Islet precursor cell (in vitro differentiated cells): ENCODE results near the gene GABBR2.

Experiments used
- DNase-seq: peaks from one replicate; pipeline ENCODE4 v3.0.0-alpha.2; 2018

Gene GABBR2

DNA sequence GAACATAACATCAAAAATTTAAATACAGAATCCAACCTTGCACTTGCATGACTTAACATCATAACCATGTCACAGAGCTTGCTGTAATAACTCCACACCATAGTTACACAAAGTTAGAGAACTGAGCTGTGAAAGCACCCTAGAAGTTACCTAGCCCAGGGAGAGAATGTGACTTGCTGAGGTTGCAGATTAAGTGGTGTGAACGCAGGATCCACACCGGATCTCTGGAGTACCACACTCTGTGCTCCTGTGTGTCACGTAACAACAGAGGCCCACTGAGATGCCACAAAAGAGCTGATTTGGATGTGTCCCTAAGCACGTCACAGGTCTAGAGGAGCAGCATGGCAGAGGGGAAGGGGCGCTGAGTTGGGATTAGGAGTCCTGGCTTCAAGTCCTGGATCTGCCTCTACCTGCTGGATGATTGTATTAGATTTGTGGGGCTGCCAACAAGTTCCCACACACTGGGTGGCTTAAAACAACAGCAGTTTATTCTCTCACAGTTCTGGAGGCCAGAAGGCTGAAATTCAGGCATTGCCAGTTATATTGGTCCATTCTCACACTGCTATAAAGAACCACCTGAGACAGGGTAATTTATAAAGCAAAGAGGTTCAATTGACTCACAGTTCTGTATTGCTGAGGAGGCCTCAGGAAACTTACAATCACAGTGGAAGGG is 240.0 kb downstream of the GABBR2 start:
- DNase-seq: no peak

DNA sequence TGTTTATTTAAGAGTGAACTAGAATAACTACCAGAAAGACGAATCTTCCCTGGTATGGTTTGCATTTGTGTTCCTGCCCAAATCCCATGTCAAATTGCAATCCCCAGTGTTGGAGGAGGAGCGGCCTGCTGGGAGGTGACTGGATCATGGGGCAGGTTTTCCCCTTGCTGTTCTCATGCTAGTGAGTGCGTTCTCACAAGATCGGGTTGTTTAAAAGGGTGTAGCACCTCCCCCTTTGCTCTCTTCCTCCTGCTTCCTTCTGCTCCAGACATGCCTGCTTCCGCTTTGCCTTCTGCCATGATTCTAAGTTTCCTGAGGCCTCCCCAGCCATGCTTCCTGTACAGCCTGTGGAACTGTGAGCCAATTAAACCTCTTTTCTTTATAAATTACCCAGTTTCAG is 242.9 kb downstream of the GABBR2 start:
- peak; percentile 19 for DNase-seq

DNA sequence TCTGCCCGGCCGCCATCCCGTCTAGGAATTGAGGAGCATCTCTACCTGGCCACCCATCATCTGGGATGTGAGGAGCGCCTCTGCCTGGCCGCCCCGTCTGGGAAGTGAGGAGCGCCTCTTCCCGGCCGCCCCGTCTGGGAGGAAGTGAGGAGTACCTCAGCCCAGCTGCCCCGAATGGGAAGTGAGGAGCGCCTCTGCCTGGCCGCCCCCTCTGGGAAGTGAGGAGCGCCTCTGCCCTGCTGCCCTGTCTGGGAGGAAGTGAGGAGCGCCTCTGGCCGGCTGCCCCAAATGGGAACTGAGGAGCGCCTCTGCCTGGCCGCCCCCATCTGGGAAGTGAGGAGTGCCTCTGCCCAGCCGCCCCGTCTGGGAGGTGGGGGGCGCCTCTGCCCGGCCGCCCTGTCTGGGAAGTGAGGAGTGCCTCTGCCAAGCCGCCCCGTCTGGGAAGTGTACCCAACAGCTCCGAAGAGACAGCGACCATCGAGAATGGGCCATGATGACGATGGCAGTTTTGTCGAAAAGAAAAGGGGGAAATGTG is 244.5 kb downstream of the GABBR2 start:
- DNase-seq: peak; percentile 29

DNA sequence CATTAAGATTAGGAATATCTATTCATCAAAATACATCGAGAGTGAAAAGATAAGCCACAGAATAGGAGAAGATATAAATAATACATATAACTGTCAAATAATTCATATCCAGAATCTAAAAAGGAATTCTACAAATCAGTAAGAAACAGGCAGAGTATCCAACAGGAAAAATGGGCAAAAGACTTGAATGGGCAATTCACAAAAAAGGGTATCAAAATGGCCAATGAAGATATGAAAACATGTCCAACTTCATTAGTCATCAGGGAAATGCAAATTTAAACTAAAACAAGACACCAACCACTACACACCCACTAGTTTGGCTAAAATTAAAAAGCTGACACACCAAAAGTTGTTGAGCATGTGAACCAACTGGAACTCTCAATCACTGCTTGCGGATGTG is 246.4 kb downstream of the GABBR2 start:
- no peak for DNase-seq

DNA sequence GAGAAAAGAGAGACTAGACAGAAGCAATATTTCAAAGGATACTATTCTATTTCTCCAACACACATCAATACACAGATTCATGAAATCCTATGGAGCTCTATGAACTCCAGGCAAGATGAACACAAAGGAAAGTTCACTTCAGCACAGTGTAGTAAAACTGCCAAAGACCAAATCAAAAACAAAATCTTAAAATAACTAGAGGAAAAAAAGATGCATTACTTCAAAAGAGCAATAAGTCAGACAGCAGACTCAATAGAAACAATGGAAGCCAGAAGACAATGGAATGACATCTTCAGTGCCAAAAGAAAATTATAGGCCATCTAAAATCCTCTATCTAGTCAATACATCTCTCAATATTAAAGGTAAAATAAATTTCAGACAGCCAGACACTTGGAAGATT is 248.0 kb downstream of the GABBR2 start:
- DNase-seq: no peak

DNA sequence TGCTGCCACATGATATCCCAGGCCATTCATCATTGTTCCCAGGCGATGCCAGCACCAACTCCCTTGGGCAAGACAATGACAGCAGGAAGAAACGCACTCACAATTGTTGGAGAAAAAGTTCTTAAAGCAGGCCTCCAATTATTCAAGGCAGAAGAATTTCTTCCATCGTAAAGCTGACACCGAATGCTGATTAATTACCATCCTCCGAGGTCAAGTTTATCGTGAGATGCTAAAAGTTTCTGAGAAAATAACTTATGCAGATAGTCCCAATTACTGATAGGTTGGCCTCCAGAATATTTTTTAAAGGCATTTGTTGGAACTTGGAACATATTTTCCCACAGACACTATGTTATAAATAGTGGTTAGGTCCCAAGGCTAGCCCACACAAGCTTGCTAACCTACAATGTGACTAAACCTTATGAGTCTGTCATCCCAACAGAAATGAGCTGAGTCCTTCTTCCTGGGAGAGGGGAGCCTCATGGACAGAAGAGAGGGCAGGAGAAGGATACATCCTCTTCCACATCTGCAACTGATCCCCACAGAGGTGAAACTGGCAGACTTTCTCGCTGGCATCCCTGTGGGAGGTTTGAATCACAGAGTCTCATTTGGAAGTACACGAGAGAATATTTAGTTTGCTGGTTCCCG is 250.9 kb downstream of the GABBR2 start:
- DNase-seq: no peak

DNA sequence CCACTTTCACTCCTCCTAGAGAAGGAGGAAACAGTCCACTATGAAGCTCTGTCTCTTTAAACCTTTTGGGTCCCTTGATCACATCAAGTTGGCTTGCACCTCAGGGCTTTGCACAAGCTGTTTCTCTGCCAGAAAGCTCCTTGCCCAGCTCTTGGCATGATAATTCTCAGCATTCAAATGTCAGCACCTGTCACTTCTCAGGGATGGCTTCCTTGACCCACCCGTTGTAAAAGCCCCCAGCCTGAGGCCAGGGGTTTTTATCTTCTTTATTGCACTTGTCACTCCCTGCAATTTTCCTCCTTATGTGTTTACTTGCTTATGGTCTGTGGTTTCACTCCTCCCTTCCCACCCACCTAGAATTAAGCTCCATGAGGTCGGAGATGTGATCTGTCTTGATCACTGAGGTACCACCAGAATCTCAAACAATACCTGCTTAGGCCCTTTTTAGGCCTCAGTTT is 252.6 kb downstream of the GABBR2 start:
- DNase-seq: no peak

DNA sequence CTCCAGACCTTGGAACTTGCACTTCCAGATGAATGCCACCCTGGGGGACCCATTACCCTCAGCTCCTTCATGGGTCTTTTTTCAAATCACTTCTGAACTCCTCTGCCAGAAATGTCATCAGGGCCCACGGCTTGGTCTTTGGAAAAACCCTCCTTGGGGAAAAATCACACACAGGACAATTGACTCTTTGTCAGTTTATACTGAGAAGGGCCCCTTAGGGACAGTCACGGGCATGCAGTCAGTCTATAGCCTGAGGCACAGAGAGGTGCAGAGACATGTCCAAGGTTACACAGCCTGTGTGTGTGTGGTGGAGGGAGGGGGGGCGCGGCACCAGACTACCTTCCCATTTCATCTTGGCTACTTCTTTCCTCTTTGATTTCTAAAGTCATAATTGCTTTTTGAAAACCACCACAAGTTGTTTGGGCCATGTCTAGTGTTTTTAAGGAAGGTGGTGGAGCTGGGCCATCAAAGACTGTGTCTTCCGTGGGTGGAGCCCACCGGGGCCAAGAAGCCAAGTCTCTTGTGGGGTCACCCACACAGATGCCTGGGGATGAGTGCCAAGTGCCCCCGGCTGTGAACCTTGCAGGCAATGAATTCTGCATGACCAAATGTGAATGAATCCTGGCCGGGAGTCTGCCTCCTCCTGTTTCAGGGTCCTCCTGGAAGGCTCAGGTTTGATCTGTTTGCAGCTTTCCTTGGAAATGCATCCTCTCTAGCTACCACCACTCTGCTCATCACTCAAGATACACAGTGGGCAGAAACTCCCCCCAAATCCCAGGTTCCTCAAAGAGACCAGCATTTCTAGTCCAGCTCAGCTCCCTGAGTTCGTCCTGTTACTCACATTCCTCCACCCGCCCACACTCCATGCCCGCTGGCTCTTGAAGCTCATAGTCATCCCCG is 253.2 kb downstream of the GABBR2 start:
- peak; percentile 69 for DNase-seq

DNA sequence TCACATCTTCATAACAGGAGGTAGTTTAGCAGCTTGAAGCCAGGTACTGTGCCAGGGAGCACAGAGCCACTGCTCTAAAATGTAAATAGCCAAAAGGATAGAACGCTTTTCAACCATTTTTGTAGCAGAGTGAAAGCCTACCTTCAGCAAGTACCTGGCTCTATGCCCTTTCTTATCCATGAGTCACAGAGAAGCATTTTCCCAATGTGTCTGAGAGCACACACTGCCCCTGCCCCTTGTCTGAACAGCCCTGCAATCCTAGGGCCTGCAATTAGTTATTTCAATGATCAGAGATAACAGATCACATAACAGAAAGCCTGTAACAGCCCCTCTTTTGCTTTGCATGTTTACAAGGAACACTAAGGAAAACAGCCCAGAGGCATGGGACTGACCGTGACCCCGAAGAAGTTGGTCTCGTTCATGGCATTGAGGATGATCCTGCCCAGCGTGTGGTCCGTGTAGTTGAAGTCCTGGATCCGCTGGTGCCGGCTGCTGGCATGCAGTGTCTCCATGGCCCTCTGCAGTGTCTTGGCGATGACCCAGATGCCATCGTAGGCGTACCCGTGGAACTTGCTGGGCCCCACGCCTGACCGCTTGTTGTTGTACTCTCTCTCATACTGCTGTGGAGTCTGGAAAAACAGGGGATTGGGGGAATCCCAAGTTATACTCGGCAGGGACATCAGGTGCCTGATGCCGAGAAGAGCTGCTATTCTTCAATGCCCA is 255.0 kb downstream of the GABBR2 start:
- DNase-seq: no peak

DNA sequence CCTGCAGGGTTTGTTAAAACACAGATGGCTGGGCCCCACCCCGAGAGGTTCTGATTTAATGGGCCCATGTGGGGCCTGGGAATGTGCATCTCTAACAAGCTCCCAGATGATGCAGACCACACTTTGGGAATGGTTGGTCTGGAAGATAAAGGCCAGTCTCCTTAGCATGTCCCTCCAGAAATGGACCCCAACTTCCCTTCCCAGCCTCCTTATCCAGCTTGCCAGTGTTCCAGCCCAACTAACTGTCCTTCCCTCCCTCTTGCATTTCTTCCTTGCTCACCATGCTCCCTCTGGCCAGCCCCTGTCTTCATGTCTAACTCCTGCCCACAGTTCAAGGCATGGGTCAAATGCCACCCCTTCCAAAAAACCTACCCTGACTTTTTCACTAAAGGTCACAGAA is 257.2 kb downstream of the GABBR2 start:
- DNase-seq: no peak

DNA sequence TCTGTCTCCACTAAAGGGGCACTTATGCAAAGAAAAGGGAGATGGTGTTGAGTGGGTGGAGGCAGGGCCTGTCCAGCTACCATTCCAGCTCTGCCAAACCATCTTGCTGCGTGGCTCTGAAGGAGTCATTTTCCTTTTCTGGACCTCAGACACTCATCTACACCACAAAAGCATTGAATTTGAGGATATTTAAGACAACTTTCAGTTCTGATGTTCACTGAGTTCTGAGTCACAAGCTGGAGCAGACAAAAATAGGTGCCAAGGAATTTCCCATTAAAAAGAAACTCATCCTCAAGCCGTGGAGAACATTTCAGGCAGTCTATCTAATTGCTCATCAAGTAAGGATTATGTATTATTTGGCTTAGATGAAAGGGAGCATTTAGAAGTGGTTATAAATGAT is 258.2 kb downstream of the GABBR2 start:
- DNase-seq: no peak

DNA sequence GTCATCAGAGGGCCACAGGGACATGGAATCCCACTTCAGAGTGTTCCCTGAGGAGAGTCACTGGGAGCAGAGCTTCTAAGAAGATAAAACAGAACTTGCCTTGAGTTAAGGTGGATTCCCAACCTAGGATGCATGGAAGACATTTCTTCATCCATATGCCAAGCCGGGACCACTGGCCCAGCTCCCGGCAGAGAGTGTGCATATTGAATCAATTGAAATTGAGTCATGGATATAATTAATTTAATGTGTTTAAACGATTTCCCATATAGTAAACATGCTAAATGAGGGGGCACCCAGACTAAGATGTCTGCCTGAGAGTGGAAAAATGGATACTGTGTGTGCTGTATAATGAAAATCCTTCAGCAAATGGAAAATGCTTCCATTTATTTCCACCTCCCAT is 258.9 kb downstream of the GABBR2 start:
- DNase-seq: no peak

DNA sequence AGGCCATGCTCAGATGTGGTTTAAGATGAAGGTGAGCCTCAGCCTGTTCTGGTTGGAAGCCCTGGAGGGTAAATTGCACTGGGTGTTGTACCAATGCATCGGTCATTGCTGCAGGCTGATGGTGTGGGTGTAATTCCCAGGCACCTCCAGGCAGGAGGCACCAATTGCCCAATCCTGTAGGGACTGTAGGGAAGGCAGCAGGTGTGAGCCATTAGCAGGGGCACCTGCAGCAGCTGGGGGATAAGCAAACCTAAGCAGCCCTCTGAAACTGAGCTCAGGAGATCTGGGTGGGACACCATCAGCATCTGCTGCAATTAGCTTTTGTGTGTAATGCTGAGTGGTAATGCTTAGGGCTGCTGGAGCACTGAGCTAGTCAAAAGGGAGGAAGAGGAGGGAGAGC is 263.2 kb downstream of the GABBR2 start:
- DNase-seq: no peak

DNA sequence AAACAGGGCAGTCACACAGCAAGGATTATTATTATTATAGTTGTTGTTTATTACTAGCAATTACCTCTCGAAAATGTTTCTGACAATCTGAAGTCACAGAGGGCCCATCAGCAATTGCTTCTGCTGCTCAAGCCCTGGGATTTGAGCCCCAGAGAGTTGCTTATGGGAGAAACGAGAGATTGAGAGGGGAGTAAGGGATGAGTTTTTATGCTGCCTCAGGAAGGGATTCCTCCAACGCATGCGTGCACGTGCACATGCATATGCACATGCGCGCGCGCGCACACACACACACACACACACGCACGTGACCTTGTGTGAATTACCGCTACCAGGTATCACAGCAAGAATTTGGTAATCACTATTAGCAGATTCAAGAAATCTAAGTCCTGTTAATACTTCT is 264.1 kb downstream of the GABBR2 start:
- DNase-seq: no peak

DNA sequence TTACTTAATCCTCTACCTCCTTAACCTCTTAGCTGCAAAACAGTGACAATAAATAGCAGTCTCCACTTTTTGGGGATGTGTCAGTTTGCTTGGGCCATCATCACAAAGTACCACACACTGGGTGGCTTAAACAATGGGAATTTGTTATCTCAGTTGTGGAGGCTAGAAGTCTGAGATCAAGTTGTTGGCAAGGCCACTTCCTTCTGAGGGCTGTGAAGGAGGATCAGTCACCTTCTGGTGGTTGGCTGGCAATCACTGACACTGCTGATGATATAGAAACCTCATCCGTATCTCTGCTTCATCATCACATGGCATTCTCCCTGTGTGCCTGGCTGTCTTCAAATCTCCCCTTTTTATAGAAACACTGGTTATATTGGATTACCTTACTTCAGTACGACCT is 266.2 kb downstream of the GABBR2 start:
- DNase-seq: peak; percentile 14

DNA sequence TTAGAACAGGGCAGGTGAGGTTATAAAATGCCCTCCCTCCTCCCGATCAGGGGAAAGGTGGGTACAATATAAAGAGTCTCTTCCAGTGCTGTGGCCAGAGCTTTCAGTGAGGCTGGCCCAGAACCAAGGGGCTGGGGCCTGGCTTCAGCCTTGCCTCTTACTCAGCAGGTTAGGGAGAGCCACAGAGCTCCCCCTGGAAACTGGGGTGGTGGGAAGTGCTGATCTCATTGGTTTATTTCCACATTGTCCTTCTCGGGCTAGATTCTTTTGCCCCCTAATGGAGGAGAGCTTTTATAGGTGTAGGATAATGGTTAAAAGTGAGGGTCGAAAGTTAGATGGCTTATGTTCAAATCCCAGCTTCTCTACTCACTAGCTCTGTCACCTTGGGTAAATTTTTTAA is 266.6 kb downstream of the GABBR2 start:
- DNase-seq: peak; percentile 27

DNA sequence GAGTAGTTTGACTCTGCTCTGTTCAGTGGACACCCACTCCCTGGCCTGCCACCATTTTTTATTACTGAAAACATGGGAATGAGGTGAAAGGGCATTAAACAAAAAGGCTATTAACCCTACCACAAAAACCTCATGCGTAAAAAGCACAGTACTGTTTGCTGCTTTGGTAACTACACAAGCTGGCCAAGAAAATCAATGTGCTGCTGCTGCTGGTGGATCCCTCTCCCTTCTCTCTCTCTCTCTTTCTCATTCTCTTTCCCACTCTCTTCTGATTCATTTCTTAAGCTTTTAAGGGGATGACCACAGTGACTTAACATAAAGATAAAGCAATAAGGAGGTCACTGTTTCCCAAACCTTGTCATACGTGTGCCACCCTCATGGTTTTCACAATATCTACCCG is 270.1 kb downstream of the GABBR2 start:
- no peak for DNase-seq

DNA sequence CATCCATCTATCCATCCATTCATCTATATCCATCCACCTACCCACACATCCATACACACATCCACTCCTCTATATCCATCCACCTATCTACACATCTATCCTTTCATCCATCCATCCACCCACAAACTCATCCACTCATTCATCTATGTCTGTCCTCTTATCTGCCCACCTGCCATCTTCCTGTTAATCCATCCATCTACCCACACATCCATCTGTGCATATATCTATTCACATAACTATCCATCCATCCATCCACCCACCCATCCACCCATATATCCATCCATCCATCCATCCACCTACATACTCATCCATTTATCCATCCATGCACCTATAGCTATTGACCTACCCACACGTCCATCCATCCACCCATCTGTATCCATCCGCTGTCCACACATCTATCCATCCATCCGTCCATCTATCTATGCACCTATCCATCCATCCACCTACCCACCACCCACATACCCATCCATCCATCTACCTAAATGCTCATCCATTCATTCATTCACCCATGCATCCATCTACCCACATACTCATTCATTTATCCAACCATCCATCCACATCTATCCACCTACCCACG is 271.2 kb downstream of the GABBR2 start:
- no peak for DNase-seq

DNA sequence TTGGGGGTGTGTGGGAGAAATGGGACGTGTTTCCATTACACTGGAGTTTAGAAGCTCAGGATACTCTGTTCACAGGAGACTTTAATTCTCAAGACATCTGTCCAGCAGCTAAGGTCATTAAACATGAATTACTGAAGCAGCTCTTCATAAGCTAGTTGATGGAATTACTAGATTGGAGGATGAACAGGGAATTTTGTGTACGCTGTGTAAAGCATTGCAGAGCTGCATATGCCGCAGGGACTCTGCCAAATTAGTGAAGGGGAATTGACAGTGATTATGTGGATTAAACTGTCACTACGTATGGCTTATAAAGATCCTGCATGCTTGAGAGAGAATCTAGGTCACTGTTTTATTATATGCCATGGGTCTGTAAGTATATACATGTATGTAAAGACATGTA is 275.8 kb downstream of the GABBR2 start:
- DNase-seq: no peak

DNA sequence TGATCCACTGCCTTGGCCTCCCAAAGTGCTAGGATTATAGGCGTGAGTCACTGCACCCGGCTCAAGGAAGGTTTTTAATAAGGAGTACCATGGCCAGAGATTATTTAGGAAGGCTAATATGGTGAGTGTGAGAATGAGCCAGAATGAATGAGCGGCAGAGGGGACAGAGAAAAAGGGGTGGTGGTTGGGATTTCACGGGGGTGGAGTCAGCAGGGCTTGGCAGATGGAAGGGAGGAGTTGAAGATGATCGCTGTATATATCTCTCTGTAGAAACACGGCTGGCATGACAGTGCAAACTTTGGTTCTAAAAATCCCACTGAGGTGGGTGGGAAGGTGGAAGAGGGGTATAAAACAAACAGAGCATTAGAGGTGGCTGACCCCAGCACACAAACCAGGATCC is 276.6 kb downstream of the GABBR2 start:
- DNase-seq: no peak

DNA sequence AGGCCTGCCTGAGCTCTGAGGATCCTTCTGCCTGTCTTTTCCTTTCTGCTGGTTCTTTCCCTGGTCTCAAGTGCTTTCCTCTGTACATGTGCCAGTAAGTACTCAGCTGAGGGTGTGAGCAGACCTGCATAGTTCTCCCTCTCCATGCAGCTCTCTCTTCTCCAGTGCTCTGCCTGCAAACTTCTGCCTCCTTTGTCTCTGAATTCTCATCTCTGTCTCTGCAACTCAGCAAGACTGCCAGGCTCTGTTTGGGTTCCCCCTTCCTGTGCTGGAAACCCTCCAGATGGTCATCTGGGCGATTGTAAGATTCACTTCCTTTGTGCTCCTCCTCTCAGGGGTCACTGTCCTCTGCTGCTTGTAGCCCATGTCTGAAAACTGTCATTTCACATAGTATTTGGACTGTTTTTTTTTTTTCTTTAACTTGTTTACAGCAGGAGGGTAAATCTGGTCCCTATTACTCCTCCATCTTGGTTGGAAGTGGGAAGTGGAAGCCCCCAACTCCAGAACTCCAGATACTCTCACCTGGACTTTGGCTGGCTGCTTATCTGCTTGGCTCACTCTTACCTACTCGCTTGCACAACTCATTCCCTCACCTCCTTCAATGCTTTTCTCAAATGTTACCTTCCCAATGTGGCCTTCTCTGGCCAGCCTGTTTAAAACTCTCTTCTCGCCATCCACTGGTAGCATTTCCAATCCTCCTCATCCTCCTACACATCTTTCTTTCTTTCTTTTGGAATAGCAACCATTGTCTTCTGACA is 278.0 kb downstream of the GABBR2 start:
- no peak for DNase-seq

DNA sequence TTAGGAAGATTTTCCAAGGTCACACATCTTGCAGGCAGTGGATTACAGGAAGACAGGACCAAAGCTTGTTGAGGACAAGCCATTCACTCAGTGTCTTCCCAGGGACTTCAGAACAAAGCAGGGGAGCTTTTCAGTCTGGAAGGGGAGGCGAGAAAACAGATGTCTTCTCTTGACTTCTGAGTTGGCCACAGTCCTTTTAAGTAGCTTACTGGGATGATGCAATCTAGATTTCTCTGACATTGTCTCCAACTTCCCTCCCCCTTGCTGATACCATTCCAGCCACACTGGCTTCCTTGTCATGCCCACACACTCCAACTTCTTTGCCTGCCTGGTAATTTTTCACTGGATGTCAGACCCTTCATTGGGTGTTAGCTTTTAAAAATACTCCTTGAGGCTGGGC is 279.1 kb downstream of the GABBR2 start:
- no peak for DNase-seq
